ENCODE data around the gene NFKBIL1.
"Not testable (repeated sequence)": the region's sequence is repeated elsewhere in the genome, so short reads cannot be mapped to it uniquely, and the experiment has no call there.

The NFKBIL1 gene, protein sequence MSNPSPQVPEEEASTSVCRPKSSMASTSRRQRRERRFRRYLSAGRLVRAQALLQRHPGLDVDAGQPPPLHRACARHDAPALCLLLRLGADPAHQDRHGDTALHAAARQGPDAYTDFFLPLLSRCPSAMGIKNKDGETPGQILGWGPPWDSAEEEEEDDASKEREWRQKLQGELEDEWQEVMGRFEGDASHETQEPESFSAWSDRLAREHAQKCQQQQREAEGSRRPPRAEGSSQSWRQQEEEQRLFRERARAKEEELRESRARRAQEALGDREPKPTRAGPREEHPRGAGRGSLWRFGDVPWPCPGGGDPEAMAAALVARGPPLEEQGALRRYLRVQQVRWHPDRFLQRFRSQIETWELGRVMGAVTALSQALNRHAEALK

DNA sequence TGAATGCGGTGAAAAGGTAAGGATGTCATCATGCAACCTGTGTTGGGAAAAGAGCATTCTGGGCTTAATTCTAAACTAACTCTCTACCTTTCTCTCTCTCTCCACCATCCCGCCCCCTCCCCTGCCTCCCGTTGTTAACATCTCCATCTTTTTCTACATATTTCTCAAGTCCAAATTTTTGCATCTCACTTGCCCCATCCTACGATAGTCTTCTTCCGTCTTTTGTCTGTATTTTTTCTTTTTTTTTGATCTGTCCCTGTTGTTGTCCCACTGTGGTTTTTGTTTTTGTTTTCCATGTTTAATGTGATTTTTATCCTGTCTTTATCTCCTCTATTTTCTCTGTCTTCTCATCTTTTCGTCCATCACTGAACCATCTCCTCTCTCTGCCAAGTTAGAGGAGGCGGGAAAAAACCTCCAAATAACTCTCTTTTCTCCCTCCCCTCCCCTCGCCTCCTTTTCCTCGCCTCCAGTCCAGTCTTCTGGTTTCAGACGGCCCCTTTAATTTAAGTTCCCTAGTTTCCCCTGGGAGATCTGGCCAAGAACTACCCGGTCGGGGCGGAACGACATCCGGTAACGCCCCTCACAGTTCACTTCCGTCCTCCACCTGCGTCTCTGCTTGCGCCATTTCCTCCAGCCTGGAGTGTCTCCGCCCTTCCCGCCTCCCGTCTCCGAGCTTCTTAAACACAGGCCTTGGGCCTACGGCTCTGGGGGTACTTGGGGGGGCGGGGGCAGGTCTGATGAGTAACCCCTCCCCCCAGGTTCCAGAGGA is at the start of gene NFKBIL1:
TSS of gene NFKBIL1 (plus strand) at position 651 of the 769 bp plus-strand sequence. CDS start at position 738, 87 bp downstream.
- DNase-seq: peak; percentile 92

DNA sequence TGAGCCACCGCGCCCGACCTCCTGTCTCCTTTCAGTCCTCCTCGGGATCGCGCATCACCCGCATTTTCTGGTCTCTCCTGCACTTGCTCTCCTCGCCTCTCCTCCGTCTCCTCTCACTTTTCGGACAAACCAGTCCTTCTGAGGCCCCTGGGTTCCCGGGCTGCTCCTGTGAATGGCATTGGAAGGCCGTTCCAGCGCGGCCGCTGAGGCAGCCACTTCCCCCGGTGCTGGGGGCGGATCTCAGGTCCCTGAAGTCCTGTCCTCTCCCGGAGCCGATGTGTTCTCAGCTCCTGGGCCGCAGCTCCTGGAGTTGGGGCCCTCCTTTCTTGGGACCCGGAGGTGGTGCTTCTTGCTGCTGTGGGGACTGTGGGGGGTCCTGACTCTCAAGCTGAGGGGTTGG is 48.7 kb upstream of the NFKBIL1 start:
- no peak for DNase-seq

DNA sequence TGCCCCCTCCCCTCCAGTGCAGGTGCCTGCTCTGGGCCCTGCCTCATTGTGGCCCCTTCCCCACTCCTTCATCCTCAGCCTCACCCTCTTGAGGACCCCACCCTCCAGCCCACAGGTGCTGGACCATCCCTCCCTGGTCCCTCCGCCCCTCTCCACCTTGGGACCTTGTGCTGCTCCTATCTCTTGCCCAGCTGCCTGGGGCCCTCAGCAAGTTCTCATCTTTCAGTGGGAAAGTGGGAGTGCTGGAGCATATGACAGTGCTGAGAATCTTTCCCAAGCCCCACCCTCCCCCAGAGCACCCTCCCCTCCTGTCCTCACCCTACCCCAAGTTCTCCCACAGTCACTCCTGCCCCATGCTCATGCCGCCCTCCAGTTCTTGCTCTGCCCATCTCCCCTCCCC is 47.8 kb upstream of the NFKBIL1 start:
- not testable (repeated sequence) for DNase-seq

DNA sequence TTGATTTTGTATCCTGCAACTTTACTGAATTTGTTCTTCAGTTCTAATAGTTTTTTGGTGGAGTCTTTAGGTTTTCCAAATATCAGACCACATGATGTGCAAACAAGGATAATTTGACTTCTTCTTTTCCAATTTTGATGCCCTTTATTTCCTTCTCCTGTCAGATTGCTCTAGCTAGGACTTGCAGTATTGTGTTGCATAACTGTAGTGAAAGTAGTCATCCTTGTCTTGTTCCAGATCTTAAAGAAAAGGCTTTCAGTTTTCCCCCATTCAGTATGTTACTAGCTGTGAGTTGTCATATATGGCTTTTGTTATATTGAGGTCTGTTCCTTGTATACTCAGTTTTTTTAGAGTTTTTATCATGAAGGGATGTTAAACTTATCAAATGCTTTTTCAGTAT is 44.8 kb upstream of the NFKBIL1 start:
- no peak for DNase-seq

DNA sequence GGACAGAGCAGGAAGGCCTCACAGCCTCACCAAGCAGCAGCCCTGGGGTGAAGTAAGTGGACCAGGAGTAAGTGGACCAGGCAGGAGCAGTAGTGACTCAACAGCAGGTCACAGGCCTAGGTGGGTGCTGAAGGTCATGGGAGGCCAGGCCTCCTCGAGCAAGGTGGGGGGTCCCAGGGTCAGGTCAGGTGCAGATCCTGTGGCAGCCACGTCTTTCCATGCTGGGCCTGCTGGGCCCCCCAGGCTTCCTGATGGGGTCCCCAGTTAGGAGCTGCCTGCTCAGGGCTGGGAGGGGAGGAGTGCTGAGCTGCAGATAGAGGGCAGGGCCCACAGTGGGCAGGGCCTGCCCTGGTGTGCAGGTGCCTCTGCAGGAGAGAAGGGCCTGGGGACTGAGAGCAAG is 38.4 kb upstream of the NFKBIL1 start:
- not testable (repeated sequence) for DNase-seq

DNA sequence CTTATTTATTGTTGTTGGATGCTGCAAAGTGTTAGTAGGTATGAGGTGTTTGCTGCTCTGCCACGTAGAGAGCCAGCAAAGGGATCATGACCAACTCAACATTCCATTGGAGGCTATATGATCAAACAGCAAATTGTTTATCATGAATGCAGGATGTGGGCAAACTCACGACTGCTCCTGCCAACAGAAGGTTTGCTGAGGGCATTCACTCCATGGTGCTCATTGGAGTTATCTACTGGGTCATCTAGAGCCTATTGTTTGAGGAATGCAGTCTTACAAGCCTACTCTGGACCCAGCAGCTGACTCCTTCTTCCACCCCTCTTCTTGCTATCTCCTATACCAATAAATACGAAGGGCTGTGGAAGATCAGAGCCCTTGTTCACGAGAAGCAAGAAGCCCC is 37.4 kb upstream of the NFKBIL1 start:
- DNase-seq: no peak

DNA sequence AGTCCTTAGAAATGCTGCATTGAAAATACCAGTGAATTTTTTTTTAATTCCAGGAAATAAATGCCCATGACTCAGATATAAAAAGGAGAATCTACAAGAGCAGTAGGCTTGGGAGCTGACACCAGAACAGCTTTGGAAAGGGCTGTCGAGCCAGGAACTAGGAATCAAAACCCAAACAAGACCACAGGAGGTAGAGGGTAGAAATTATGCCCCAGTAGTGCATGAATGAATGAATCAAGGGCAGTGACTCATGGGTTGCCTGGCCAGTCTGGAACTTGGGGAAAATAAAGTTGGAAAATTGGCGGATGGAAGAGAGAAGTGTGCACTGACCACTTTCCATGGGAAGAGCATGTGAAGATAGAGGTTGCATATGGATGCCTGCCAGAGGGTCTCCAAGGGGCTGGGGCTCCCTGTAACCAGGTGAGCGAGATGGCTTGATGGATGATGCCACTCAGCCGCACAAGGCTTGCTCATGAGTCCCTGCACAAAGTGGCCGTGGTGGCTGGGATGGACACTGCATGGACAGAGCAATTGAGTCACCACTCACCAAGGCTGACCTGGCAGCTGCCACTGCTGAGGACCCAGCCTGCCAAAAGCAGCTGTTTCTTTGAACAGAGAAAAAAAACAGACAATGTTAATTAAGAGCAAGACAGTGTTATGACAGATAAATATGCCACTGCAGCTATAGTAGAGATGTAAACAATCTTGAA is 33.8 kb upstream of the NFKBIL1 start:
- no peak for DNase-seq

DNA sequence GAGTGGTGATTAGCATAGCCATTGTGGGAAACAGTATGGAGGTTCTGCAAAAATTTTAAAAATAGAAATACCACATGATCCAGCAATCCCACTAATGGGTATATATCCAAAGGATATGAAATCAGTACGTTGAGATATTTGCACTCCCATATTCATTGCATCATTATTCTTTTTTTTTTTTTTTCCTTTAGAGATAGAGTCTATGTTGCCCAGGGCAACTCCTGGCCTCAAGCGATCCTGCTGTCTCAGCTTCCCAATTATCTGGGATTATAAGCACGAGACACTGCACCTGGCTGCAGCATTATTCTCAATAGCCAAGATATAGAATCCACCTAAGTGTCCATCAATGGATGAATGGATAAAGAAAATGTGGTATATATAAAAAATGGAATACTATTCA is 25.6 kb upstream of the NFKBIL1 start:
- DNase-seq: no peak

DNA sequence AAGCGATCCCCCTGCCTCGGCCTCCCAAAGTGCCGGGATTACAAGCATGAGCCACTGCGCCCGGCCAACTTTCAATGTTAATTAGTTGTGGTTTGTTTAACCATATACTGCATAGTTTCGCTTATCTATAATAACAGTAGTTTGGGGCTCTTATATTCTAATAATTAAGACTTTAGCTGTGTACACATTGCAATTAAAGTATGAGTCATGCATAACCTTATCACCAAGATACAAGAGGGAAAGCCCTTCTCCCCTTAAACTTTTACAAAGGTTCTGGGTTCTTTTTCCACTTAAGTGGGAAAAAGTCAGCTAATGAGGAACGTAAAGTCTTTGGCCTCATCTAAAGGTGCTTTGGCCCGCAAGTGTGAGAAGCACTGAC is 21.9 kb upstream of the NFKBIL1 start:
- no peak for DNase-seq

DNA sequence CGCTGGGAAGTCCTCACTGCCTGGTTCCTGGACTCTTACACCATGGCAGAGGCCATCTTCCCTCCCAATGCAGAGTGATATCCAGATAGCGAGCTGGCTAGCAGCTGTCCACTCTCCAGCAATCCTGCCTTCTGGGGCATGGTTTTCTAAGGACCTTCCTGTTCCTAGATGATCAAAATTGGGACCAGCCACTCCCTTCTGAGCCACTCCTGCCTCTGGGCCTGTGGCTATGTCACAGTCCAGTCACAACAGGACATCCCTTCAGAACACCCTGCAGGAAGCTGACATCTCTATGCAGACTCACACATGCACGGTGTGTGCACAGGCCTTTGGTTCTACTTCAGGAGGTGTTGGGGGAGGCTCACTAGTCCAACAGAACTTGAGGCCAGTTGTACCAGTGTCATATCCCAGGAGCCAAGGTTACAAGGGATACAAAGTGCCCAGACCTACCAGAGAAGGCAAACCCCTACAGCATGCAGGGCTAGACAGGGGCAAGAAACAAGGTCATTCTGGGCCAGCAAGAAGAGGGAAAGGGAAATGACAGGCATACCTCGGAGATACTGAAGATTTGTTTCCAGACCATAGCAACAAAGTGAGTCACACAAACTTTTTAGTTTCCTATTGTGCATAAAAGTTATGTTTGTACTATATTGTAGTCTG is 21.3 kb upstream of the NFKBIL1 start:
- DNase-seq: no peak

DNA sequence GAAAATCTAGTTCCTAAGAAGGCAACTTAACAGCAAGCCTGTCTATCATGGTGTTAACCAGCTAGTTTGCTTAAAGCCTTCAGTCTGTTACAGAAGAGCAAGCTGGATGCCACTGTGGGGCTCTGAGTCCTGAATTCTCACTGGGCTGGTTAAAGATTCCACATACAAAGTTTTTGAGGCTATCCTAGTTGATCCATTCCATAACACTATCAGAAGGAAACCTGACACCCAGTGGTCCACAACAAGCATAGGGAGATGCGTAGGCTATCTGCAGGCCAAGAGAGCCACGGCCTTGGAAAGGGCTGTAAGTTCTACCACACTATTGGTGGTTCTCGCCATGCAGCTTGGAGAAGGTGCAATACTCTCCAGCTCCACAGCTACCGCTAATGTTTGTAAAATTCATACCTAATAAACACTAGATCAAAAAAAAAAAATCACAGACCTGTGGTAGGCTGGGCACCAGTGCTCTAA is 19.1 kb upstream of the NFKBIL1 start:
- no peak for DNase-seq

DNA sequence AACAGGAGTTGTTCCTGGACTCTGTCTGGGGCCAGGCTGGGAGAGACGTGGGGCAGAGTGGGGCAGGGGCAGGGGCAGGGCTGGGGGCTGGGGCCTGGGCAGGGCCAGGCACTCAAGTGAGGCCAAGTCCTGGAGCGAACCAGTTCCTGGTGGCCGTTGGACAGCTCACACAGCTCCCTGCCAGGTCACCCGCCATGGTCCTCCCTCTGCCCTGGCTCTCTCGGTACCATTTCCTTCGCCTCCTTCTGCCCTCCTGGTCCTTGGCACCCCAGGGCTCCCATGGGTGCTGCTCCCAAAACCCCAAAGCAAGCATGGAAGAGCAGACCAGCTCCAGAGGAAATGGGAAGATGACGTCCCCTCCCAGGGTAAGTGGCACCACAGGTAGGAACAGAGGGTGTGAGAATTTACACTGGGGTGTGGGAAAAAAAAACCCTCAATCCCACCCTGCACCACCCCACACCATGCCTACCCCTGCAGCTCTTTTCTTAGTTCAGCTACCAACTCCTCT is 18.5 kb upstream of the NFKBIL1 start, which contains the start of gene MCCD1:
TSS of gene MCCD1 (plus strand) at position 142 of the 508 bp plus-strand sequence. CDS start at position 195, 53 bp downstream.
- DNase-seq: no peak

DNA sequence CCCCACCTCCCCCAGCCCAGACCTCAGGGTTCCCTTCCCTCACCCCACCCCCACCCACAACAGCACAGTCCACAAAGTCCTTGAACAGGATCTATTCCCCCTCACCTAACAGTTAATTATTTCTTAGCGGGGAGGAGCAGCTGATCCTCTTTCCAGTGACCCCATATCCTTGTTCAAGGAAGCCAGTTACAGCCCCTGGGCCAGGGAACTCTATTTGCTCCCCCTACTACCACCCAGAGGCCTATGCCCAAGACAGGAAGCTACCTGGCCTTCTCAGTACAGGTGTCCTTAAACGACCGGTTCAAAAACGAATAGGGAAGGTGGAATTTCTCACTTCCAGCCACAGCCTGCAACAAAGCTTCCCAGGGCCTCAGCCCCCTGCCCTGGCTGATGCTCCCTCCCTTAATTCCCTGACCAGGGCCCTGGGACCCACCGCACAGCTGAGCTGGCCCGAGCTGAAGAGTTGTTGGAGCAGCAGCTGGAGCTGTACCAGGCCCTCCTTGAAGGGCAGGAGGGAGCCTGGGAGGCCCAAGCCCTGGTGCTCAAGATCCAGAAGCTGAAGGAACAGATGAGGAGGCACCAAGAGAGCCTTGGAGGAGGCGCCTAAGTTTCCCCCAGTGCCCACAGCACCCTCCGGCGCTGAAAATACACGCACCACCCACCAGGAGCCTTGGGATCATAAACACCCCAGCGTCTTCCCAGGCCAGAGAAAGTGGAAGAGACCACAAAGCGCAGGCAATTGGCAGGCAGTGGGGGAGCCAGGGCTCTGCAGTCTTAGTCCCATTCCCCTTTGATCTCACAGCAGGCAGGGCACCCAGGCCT is 17.9 kb upstream of the NFKBIL1 start:
- no peak for DNase-seq

DNA sequence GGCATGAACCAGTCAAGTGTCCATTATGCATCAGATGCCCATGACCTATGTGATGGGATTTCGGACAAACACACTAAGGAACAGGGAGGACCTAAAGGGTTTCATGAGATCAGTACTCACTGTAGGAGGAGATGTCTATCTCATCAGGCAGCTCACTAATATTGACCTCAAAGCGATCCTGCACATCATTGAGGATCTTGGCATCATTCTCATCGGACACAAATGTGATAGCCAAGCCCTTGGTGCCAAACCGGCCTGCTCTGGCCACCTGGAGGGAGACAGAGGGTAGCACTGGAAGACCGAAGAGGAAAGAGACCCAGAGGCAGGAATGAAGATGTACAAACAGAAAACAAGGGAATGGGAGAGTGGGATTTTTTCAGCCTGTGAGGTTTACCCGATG is 16.7 kb upstream of the NFKBIL1 start:
- no peak for DNase-seq

DNA sequence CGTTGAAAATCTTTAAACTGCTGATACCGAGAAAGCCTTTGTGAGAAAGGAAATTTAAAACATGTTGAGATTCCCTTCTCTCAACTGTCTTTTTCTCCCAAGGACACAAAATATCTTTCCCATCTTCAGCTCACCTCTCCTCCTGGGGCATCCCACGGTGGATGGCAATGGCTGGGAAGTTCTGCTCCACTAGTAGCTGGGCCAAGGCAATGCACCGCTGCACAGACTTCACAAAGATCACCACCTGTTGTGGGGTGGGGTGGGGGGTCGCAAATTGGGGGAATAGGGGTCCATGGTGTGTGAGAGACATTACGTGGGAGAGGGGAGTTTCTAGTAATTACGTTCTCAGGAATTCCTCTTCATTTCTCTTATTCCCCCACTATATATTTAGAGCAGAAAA is 16.2 kb upstream of the NFKBIL1 start:
- no peak for DNase-seq

DNA sequence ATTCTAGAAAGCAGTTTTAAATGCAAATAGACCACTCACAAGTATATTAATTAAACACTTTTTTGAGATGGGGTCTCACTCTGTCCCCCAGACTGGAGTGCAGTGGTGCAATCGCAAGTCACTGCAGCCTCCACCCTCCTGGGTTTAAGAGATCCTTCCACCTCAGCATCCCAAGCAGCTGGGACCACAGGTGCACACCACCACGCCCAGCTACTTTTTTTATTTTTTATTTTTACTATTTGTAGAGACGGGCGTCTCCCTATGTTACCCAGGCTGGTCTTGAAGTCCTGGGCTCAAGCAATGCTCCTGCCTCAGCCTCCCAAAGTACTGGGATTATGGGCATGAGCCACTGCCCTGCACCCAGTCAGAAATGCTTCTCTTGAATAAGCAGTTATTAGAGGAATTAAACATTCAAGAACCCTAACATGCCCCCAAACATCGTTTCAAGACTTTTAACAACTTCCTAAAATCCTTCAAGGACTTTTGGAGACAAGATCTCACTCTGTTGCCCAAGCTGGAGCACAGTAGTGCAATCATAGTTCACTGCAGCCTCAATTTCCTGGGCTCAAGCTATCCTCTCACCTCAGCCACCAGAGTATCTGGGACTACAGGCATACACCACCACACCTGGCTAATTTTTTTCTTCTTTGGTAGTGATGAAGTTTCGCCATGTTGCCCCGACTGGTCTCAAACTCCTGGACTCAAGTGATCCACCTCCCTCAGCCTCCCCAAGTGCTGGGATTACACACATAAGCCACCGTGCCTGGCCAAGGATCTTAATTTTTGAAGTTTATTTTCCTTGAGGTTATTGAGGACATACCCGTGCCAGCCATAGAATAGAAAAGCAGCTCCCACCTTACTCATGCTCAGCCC is 15.4 kb upstream of the NFKBIL1 start:
- no peak for DNase-seq

DNA sequence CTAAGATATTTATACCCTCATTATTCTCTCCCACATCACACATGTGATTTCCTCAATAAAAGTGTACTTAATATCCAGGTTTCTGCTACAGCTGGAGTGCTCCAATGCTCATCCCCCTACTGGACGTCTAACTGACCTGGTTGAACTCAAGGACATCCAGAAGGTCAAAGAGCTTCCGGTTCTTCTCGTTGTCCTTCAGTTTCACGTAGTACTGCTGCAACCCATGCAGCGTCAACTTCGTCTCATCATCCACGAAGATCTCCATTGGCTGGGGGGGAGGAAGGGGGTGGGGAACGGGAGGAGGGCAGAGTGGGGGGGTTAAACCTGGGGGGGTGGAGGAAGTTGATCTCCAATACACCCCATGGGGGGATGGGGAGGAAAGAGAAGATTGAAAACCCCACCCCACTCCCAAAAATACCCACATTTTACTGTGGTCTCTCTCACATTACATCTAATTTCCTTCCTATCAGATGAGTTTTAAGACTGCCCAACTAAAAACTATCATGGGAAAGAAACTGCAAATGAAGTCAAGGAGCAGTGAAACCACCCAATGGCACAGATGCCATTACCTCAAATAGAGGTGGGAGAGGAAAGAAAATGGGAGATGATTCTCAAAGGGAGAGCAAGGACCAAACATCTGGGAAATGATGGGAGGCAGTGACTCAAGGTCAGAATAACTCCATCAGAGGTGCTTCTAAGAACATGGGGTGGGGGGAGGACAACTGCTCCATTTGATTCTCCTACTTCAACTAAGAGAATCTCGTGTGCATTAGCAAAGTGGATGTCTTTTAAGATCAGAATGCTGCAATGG is 14.6 kb upstream of the NFKBIL1 start:
- DNase-seq: no peak

DNA sequence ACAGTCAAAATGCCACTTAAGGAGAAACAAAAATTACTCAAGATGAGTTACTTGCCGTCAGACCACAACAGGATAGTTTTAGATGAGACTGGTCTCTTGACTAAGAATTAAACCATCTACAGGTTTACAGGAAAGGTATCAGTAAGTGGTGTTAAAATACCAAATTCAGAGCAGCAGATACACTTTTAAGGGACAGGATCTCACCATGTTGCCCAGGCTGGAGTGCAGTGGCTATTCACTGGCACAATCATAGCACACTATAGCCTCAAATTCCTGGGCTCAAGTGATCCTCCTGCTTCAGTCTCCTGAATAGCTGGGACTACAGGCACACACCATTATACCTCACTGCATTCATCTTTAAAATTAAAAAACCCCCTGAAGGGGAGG is 14.0 kb upstream of the NFKBIL1 start:
- DNase-seq: no peak

DNA sequence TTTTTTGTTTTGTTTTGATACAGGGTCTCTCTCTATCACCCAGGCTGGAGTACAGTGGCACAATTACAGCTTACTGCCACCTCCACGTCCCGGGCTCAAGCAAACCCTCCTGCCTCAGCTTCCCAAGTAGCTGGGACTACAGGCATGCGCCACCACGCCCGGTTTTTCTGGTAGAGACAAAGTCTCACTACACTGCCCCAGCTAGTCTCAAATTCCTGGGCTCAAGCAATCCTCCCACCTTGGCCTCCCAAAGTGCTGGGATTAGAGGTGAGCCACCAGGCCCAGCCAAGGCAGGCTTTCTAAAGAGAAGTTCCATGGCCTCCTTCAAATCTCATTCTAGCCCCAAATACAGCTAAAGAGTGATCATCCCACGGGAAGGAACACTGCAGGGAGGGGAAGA is 13.4 kb upstream of the NFKBIL1 start:
- DNase-seq: no peak

DNA sequence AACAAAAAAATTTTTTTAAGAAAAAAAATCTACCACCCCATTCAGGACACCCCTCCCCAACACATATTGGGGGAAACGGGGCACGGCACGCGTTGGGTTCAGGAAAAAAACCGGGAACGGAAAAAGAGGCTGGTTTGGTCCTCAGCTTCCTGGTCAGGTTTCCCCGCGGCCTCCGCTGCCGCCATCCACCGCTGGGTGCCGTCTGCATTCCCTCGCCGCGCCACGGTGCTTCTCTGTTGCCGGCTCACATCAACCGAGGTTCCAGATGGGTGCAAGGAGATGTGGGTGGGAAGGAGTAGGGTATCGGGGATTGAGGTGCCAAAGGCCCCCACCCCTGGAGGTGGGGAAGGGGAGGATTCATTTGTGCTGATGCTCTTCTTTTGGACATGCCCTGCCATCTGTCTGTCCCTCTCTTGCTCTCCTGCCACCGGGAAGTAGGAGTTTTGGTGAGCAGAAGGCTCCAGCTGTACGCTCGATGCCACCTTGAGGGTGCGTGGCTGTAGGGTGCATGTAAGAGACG is 12.8 kb upstream of the NFKBIL1 start:
- DNase-seq: no peak

Measured in stimulated activated CD4-positive, alpha-beta T cell treated with anti-CD3 and anti-CD28 coated beads, Interleukin-2, amount 100 ng/mL, for 24 hours (primary cell).